Measurements from ENCODE around the gene CDK5. TPM values are rescaled to one million over a fixed set of nuclear protein-coding genes. Genes with fewer than 3 reads are reported as not detected.

Gene CDK5
- total RNA-seq, 2 experiments from 2014 or later: 17.6 to 18.2 TPM

- Mint-ChIP-seq H3K27me3 (no peaks in the 10 kb centered on the region), H3K27ac (no peak overlapping the region), H3K4me3 (no peak overlapping the region), H3K4me1 (peaks cover 22% of the 10 kb centered on the region), H3K9me3 (no peaks in the 10 kb centered on the region), H3K36me3 (ENCODE audit: low read depth) (peaks cover 34% of the 10 kb centered on the region)
- CTCF ChIA-PET: interaction anchor here (0.9 to 1.4 kb wide), 4 partner anchors 18 to 59 kb away, joined by 3 read pairs; no protein-coding TSS in a partner anchor
- POLR2A ChIA-PET: no interaction called here
- DNase-seq: no peak
Measured at GRCh38 chr7:151076863-151077704, 19.4 kb upstream of the CDK5 start.

- H3K27me3 Mint-ChIP-seq: no peaks in the 10 kb centered on the region
Measured at GRCh38 chr7:151075978-151076426, 18.3 kb upstream of the CDK5 start.

GRCh38 chr7:151075662-151075971 lies 17.9 kb upstream of the CDK5 start:
- no peaks in the 10 kb centered on the region for H3K9me3 Mint-ChIP-seq
- peaks cover 18% of the 10 kb centered on the region for H3K4me1 Mint-ChIP-seq
- DNase-seq: no peak
- ChIA-PET POLR2A (interaction anchor here (0.9 kb wide), 1 partner anchor 17 kb away, joined by 3 read pairs; no protein-coding TSS in a partner anchor), CTCF (interaction anchor here (1.4 kb wide), 1 partner anchor 35 kb away, joined by 3 read pairs; no protein-coding TSS in a partner anchor)
- no peak overlapping the region for H3K4me3 Mint-ChIP-seq
- H3K27ac Mint-ChIP-seq: no peak overlapping the region
- H3K36me3 Mint-ChIP-seq (ENCODE audit: low read depth): peaks cover 39% of the 10 kb centered on the region
- no peaks in the 10 kb centered on the region for H3K27me3 Mint-ChIP-seq

More at GRCh38 chr7:151075978-151076426, 18.3 kb upstream of the CDK5 start:
- ChIA-PET CTCF (interaction anchor here (1.0 to 1.4 kb wide), 2 partner anchors 17 to 34 kb away, joined by 3 read pairs; no protein-coding TSS in a partner anchor), POLR2A (interaction anchor here (0.9 kb wide), 1 partner anchor 17 kb away, joined by 3 read pairs; no protein-coding TSS in a partner anchor)
- Mint-ChIP-seq H3K4me1 (peaks cover 18% of the 10 kb centered on the region), H3K9me3 (no peaks in the 10 kb centered on the region), H3K36me3 (ENCODE audit: low read depth) (peaks cover 38% of the 10 kb centered on the region), H3K4me3 (no peak overlapping the region), H3K27ac (no peak overlapping the region)
- DNase-seq: no peak

- H3K27me3 Mint-ChIP-seq: no peaks in the 10 kb centered on the region
- DNase-seq: no peak
- peaks cover 42% of the 10 kb centered on the region for H3K36me3 Mint-ChIP-seq (ENCODE audit: low read depth)
- CTCF ChIA-PET: interaction anchor here (1.4 kb wide), 1 partner anchor 35 kb away, joined by 3 read pairs; no protein-coding TSS in a partner anchor
- no peak overlapping the region for H3K27ac Mint-ChIP-seq
- H3K9me3 Mint-ChIP-seq: no peaks in the 10 kb centered on the region
- POLR2A ChIA-PET: interaction anchor here (1.2 kb wide), 1 partner anchor 39 kb away, joined by 3 read pairs; no protein-coding TSS in a partner anchor
- peaks cover 18% of the 10 kb centered on the region for H3K4me1 Mint-ChIP-seq
- H3K4me3 Mint-ChIP-seq: no peak overlapping the region
Measured at GRCh38 chr7:151074817-151075661, 17.3 kb upstream of the CDK5 start.

GRCh38 chr7:151073990-151074389 lies 16.3 kb upstream of the CDK5 start:
- Mint-ChIP-seq H3K4me1 (peaks cover 8% of the 10 kb centered on the region), H3K9me3 (no peaks in the 10 kb centered on the region), H3K27ac (no peak overlapping the region), H3K4me3 (no peak overlapping the region), H3K27me3 (no peaks in the 10 kb centered on the region), H3K36me3 (ENCODE audit: low read depth) (peaks cover 40% of the 10 kb centered on the region)
- DNase-seq: no peak
- ChIA-PET CTCF (no interaction called here), POLR2A (interaction anchor here (1.2 kb wide), 1 partner anchor 40 kb away, joined by 3 read pairs; no protein-coding TSS in a partner anchor)

GRCh38 chr7:151071032-151071866 lies 13.6 kb upstream of the CDK5 start:
- Mint-ChIP-seq H3K4me1 (no peaks in the 10 kb centered on the region), H3K36me3 (ENCODE audit: low read depth) (peaks cover 40% of the 10 kb centered on the region), H3K9me3 (no peaks in the 10 kb centered on the region), H3K27me3 (no peaks in the 10 kb centered on the region), H3K4me3 (no peak overlapping the region), H3K27ac (no peak overlapping the region)
- DNase-seq: no peak
- ChIA-PET POLR2A (interaction anchor here (1.4 kb wide), 1 partner anchor 9 kb away, joined by 4 read pairs; no protein-coding TSS in a partner anchor), CTCF (no interaction called here)

DNA sequence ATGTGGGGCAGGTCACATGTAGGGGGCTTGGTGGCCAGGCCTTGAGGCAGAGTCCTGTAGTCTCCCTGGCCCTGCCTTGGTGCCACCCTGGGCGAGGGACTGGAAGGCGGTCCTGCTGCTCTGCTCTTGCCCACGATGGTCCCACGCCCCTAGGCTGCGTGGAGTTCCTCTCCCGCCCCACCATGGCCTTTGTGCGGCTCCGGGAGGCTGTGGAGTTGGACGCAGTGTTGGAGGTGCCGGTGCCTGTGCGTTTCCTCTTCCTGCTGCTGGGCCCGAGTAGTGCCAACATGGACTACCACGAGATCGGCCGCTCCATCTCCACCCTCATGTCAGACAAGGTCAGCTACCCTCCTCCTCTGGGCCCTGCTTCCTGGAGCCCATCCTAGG lies 12.9 kb upstream of the CDK5 start:
- Mint-ChIP-seq H3K36me3 (ENCODE audit: low read depth) (peaks cover 34% of the 10 kb centered on the region), H3K27ac (no peak overlapping the region), H3K9me3 (no peaks in the 10 kb centered on the region), H3K4me1 (no peaks in the 10 kb centered on the region), H3K27me3 (no peaks in the 10 kb centered on the region), H3K4me3 (no peak overlapping the region)
- ChIA-PET POLR2A (interaction anchor here (1.4 kb wide), 1 partner anchor 9 kb away, joined by 4 read pairs; no protein-coding TSS in a partner anchor), CTCF (no interaction called here)
- no peak for DNase-seq

- Mint-ChIP-seq H3K4me3 (no peak overlapping the region), H3K27ac (no peak overlapping the region), H3K36me3 (ENCODE audit: low read depth) (peaks cover 37% of the 10 kb centered on the region), H3K4me1 (no peaks in the 10 kb centered on the region), H3K9me3 (no peaks in the 10 kb centered on the region), H3K27me3 (no peaks in the 10 kb centered on the region)
- CTCF ChIA-PET: no interaction called here
- POLR2A ChIA-PET: interaction anchor here (1.4 kb wide), 1 partner anchor 10 kb away, joined by 4 read pairs; no protein-coding TSS in a partner anchor
- DNase-seq: no peak
Measured at GRCh38 chr7:151069841-151070573, 12.3 kb upstream of the CDK5 start.

GRCh38 chr7:151068069-151068773 lies 10.5 kb upstream of the CDK5 start:
- Mint-ChIP-seq H3K36me3 (ENCODE audit: low read depth) (peaks cover 39% of the 10 kb centered on the region), H3K9me3 (no peaks in the 10 kb centered on the region), H3K4me3 (no peak overlapping the region), H3K4me1 (no peaks in the 10 kb centered on the region), H3K27me3 (no peaks in the 10 kb centered on the region), H3K27ac (no peak overlapping the region)
- no peak for DNase-seq
- ChIA-PET POLR2A (no interaction called here), CTCF (interaction anchor here (1.1 kb wide), 1 partner anchor 40 kb away, joined by 3 read pairs; the partner anchor contains the start of gene ABCB8)

- H3K27me3 Mint-ChIP-seq: no peaks in the 10 kb centered on the region
- H3K9me3 Mint-ChIP-seq: no peaks in the 10 kb centered on the region
- no peak overlapping the region for H3K4me3 Mint-ChIP-seq
- H3K36me3 Mint-ChIP-seq (ENCODE audit: low read depth): peaks cover 38% of the 10 kb centered on the region
- no peak overlapping the region for H3K27ac Mint-ChIP-seq
- H3K4me1 Mint-ChIP-seq: peaks cover 6% of the 10 kb centered on the region
- POLR2A ChIA-PET: interaction anchor here (0.9 kb wide), 1 partner anchor 14 kb away, joined by 4 read pairs; the partner anchor contains the start of gene FASTK
- no peak for DNase-seq
- CTCF ChIA-PET: no interaction called here
Measured at GRCh38 chr7:151066273-151066974, 8.7 kb upstream of the CDK5 start.

GRCh38 chr7:151065516-151065915 lies 7.8 kb upstream of the CDK5 start:
- no peaks in the 10 kb centered on the region for H3K9me3 Mint-ChIP-seq
- peaks cover 37% of the 10 kb centered on the region for H3K36me3 Mint-ChIP-seq (ENCODE audit: low read depth)
- H3K4me1 Mint-ChIP-seq: peaks cover 14% of the 10 kb centered on the region
- no peak for DNase-seq
- no peaks in the 10 kb centered on the region for H3K27me3 Mint-ChIP-seq
- H3K27ac Mint-ChIP-seq: no peak overlapping the region
- ChIA-PET CTCF (no interaction called here), POLR2A (interaction anchor here (0.9 kb wide), 1 partner anchor 15 kb away, joined by 4 read pairs; the partner anchor contains the start of gene FASTK)
- H3K4me3 Mint-ChIP-seq: no peak overlapping the region
